HEK293 (cell line): ENCODE data around the gene ADAMTS2.

ENCODE experiments used
- CTCF ChIA-PET: fragments of 350-600 bp; formaldehyde crosslinking; extraction: SDS; loops from one replicate; lab custom pipeline; 2021; ENCODE audit warnings: antibody characterized with exemption; lab: Yijun Ruan, JAX
- POLR2A ChIA-PET: fragments of 300-600 bp; formaldehyde crosslinking; extraction: SDS; loops from one replicate; lab custom pipeline; 2020; ENCODE audit warnings: antibody characterized with exemption, inconsistent platforms; lab: Yijun Ruan, JAX
- H3K27ac ChIP-seq: fragments of 200-500 bp; sonication (Bioruptor generic); 2 replicates; pipeline ENCODE4 v1.5.1; 2014; ENCODE audit warnings: low read depth, low read length, control low read depth, inconsistent platforms; ENCODE audit errors: extremely low read depth
- H3K36me3 ChIP-seq, 2 experiments: fragments of 200-500 bp in 1 of 2; sonication (Bioruptor generic) in 1 of 2; 1 replicate in 1 of 2; 2 replicates in 1 of 2; pipeline ENCODE4 v1.5.1; 2014 to 2017; ENCODE audit warnings: inconsistent platforms in 2 of 2, low read length in 2 of 2; ENCODE audit not compliant: control insufficient read depth in 2 of 2, insufficient read depth in 1 of 2
- H3K4me1 ChIP-seq: fragments of 200-500 bp; sonication (Bioruptor generic); 2 replicates; pipeline ENCODE4 v1.5.1; 2014; ENCODE audit warnings: mild to moderate bottlenecking, low read length, inconsistent platforms; ENCODE audit not compliant: control insufficient read depth, insufficient read depth
- H3K4me3 ChIP-seq: 2 replicates; pipeline ENCODE4 v1.5.1; 2011; ENCODE audit warnings: low read depth, mild to moderate bottlenecking, control low read depth, low read length, moderate library complexity
- H3K9me3 ChIP-seq: fragments of 200-500 bp; sonication (Bioruptor generic); 2 replicates; pipeline ENCODE4 v1.5.1; 2014; ENCODE audit warnings: low read depth, low read length, inconsistent platforms; ENCODE audit not compliant: control insufficient read depth, insufficient read depth
- BCL6B ChIP-seq: fragments of 450-650 bp; formaldehyde crosslinking; IDR thresholded peaks from 2 replicates; pipeline ENCODE4 v1.5.1; 2017; ENCODE audit warnings: missing biosample characterization, missing genetic modification characterization
- GLI4 ChIP-seq: fragments of 450-650 bp; formaldehyde crosslinking; IDR thresholded peaks from 2 replicates; pipeline ENCODE4 v1.5.1; 2016; ENCODE audit warnings: missing biosample characterization, missing genetic modification characterization
- KLF1 ChIP-seq: fragments of 450-650 bp; formaldehyde crosslinking; IDR thresholded peaks from 2 replicates; pipeline ENCODE4 v1.5.1; 2016; ENCODE audit warnings: missing biosample characterization, missing genetic modification characterization
- KLF10 ChIP-seq: fragments of 450-650 bp; IDR thresholded peaks from 2 replicates; pipeline ENCODE4 v1.5.1; 2018; ENCODE audit warnings: missing biosample characterization, mild to moderate bottlenecking, missing genetic modification characterization
- SCRT2 ChIP-seq: fragments of 450-650 bp; formaldehyde crosslinking; IDR thresholded peaks from 2 replicates; pipeline ENCODE4 v1.5.1; 2016; ENCODE audit warnings: missing biosample characterization, missing genetic modification characterization
- YY2 ChIP-seq: fragments of 450-650 bp; formaldehyde crosslinking; IDR thresholded peaks from 2 replicates; pipeline ENCODE4 v1.5.1; 2016; ENCODE audit warnings: missing biosample characterization, missing genetic modification characterization
- ZBTB20 ChIP-seq: fragments of 450-650 bp; formaldehyde crosslinking; IDR thresholded peaks from 2 replicates; pipeline ENCODE4 v1.5.1; 2016; ENCODE audit warnings: missing biosample characterization, missing genetic modification characterization
- ZNF132 ChIP-seq: fragments of 450-650 bp; formaldehyde crosslinking; IDR thresholded peaks from 2 replicates; pipeline ENCODE4 v1.5.1; 2017; ENCODE audit warnings: missing biosample characterization, missing genetic modification characterization, borderline replicate concordance
- ZNF416 ChIP-seq: fragments of 450-650 bp; formaldehyde crosslinking; IDR thresholded peaks from 2 replicates; pipeline ENCODE4 v1.5.1; 2016; ENCODE audit warnings: missing biosample characterization, missing genetic modification characterization
- ZNF473 ChIP-seq: fragments of 450-650 bp; formaldehyde crosslinking; IDR thresholded peaks from 2 replicates; pipeline ENCODE4 v1.5.1; 2017; ENCODE audit warnings: missing biosample characterization, missing genetic modification characterization
- ZNF544 ChIP-seq: fragments of 450-650 bp; formaldehyde crosslinking; IDR thresholded peaks from 2 replicates; pipeline ENCODE4 v1.5.0; 2017; ENCODE audit warnings: missing biosample characterization, missing genetic modification characterization
- ZNF610 ChIP-seq: fragments of 450-650 bp; formaldehyde crosslinking; IDR thresholded peaks from 2 replicates; pipeline ENCODE4 v1.5.1; 2016; ENCODE audit warnings: missing biosample characterization, missing genetic modification characterization, borderline replicate concordance
- ZNF701 ChIP-seq: fragments of 450-650 bp; formaldehyde crosslinking; IDR thresholded peaks from 2 replicates; pipeline ENCODE4 v1.5.1; 2016; ENCODE audit warnings: missing biosample characterization, missing genetic modification characterization
- ZNF830 ChIP-seq: fragments of 450-650 bp; IDR thresholded peaks from 2 replicates; pipeline ENCODE4 v1.5.0; 2018; ENCODE audit warnings: missing biosample characterization, missing genetic modification characterization, low read depth, mild to moderate bottlenecking, moderate library complexity
- ZSCAN16 ChIP-seq: fragments of 450-650 bp; formaldehyde crosslinking; IDR thresholded peaks from 2 replicates; pipeline ENCODE4 v1.5.1; 2016; ENCODE audit warnings: missing biosample characterization, missing genetic modification characterization
- ZSCAN23 ChIP-seq: fragments of 450-650 bp; formaldehyde crosslinking; IDR thresholded peaks from 2 replicates; pipeline ENCODE4 v1.5.1; 2016; ENCODE audit warnings: missing biosample characterization, missing genetic modification characterization
- TF ChIP-seq, protein P1 (sequence below): fragments of 450-650 bp; formaldehyde crosslinking; IDR thresholded peaks from 2 replicates; pipeline ENCODE4 v1.5.1; 2016; ENCODE audit warnings: missing biosample characterization, missing genetic modification characterization
- TF ChIP-seq, protein P2 (sequence below): fragments of 450-650 bp; formaldehyde crosslinking; IDR thresholded peaks from 2 replicates; pipeline ENCODE4 v1.5.1; 2017; ENCODE audit warnings: missing biosample characterization, missing genetic modification characterization

ADAMTS2 gene

DNA sequence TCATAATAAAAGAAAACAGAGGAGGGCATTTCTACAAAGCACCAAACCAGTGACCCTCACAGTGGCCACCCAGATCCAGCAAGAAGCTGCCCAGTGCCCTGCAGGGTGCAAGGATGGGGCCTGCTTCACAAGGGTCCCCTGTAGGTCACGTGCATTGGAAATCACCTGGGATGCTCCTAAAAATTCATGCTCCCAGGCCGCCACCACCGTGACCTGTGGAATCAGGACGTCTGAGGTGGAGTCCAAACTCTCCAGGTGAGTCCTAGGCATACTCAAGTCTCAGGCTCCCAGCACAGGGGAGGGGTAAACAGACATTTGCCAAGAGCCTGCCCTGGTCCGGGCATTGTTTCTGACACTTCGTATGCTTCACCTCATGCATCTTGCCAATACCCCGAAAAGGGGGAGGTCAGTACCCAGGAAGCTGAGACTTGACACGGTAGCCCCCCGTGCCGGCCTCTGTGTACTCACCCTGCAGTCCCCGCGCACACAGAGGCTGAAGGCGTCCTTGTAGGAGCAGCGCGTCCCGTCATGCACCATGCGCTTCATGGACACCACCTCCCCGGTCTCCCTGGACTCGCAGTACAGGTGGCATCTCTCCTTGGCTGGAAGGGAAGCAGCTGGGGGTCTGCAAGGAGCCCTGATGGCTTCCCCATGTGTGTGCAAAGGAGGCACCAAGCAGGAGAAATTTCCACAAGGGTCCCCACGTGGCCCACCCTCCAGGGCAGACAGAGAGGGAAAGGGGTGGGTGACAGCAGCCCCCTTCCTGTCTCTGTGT lies 209.6 kb downstream of the ADAMTS2 start:
- no peak overlapping the region for H3K4me3 ChIP-seq
- POLR2A ChIA-PET: no interaction called here

GRCh38 chr5:179135006-179135405 lies 210.3 kb downstream of the ADAMTS2 start:
- Histone ChIP-seq H3K36me3 (no peaks in the 10 kb centered on the region), H3K9me3 (no peaks in the 10 kb centered on the region), H3K4me3 (no peak overlapping the region), H3K27ac (no peak overlapping the region), H3K4me1 (no peaks in the 10 kb centered on the region)
- TF ChIP-seq ZNF416 (tag by site-specific recombination) (no peak), GLI4 (tag by site-specific recombination) (no peak), ZSCAN23 (tag by site-specific recombination) (no peak), ZBTB20 (tag by site-specific recombination) (no peak), ZNF132 (tag by site-specific recombination) (no peak), ZNF830 (tag by site-specific recombination) (no peak), ZNF610 (no peak), KLF1 (tag by site-specific recombination) (no peak)
- TF ChIP-seq, protein P1, sequence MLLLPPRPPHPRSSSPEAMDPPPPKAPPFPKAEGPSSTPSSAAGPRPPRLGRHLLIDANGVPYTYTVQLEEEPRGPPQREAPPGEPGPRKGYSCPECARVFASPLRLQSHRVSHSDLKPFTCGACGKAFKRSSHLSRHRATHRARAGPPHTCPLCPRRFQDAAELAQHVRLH (tag by site-specific recombination): no peak
- ChIA-PET POLR2A (no interaction called here), CTCF (no interaction called here)

More for the DNA sequence above, 209.6 kb downstream of the ADAMTS2 start:
- Histone ChIP-seq H3K9me3 (no peaks in the 10 kb centered on the region), H3K4me1 (no peaks in the 10 kb centered on the region), H3K27ac (no peak overlapping the region), H3K36me3 (no peaks in the 10 kb centered on the region)
- TF ChIP-seq ZNF473 (tag by site-specific recombination) (no peak), SCRT2 (tag by site-specific recombination) (no peak), YY2 (tag by site-specific recombination) (no peak), ZNF701 (tag by site-specific recombination) (no peak), BCL6B (tag by site-specific recombination) (no peak), ZNF544 (tag by site-specific recombination) (no peak), KLF10 (no peak)
- CTCF ChIA-PET: no interaction called here

DNA sequence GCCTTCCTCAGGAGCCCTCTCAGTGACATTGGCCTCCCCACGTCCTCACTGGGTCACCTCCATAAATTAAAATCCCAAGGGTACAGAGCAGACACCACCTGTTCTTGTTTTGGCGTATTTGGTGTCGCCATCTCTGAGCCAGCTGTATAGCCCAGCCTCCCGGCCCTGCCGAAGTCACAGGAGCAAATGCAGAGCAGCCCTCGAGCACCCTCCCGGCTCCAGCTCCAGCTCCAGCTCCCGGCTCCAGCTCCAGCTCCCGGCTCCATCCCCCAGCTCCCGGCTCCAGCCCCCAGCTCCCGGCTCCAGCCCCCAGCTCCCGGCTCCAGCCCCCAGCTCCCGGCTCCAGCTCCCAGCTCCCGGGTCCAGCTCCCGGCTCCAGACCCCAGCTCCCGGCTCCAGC lies 210.8 kb downstream of the ADAMTS2 start:
- Histone ChIP-seq H3K4me1 (no peaks in the 10 kb centered on the region), H3K4me3 (no peak overlapping the region), H3K9me3 (no peaks in the 10 kb centered on the region), H3K36me3 (no peaks in the 10 kb centered on the region), H3K27ac (no peak overlapping the region)
- ChIA-PET CTCF (no interaction called here), POLR2A (no interaction called here)
- no peak for TF ChIP-seq ZSCAN16 (tag by site-specific recombination)
- TF ChIP-seq, protein P2, sequence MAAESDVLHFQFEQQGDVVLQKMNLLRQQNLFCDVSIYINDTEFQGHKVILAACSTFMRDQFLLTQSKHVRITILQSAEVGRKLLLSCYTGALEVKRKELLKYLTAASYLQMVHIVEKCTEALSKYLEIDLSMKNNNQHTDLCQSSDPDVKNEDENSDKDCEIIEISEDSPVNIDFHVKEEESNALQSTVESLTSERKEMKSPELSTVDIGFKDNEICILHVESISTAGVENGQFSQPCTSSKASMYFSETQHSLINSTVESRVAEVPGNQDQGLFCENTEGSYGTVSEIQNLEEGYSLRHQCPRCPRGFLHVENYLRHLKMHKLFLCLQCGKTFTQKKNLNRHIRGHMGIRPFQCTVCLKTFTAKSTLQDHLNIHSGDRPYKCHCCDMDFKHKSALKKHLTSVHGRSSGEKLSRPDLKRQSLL (tag by site-specific recombination): 0 out of 2 replicates have a peak, but pooled peaks have one; percentile 15
